Loucy (cell line): ENCODE measurements around the gene ARSK.

ENCODE experiments used
- H2AFZ ChIP-seq: fragments of 200-600 bp; sonication (generic); 2 replicates; pipeline ENCODE4 v1.6.0; 2016; ENCODE audit warnings: antibody characterized with exemption, mild to moderate bottlenecking, low read length, moderate library complexity
- H3F3A ChIP-seq: fragments of 200-600 bp; 2 replicates; pipeline ENCODE4 v1.6.0; 2016; ENCODE audit warnings: antibody characterized with exemption, low read depth, mild to moderate bottlenecking
- H3K27me3 ChIP-seq: fragments of 200-600 bp; sonication (generic); 2 replicates; pipeline ENCODE4 v1.6.1; 2014; ENCODE audit warnings: low read length, mild to moderate bottlenecking; ENCODE audit not compliant: insufficient read depth, poor library complexity, severe bottlenecking
- H3K36me3 ChIP-seq: fragments of 200-600 bp; sonication (generic); 2 replicates; pipeline ENCODE4 v1.6.1; 2016; ENCODE audit warnings: low read length; ENCODE audit not compliant: insufficient read depth
- H3K4me1 ChIP-seq: fragments of 200-600 bp; sonication (generic); 2 replicates; pipeline ENCODE4 v1.5.1; 2014; ENCODE audit warnings: low read length, mild to moderate bottlenecking; ENCODE audit not compliant: insufficient read depth, poor library complexity, severe bottlenecking
- H3K4me2 ChIP-seq: fragments of 200-600 bp; sonication (generic); 2 replicates; pipeline ENCODE4 v1.6.0; 2014; ENCODE audit warnings: antibody characterized with exemption, low read length, low read depth, mild to moderate bottlenecking; ENCODE audit not compliant: poor library complexity, severe bottlenecking
- H3K4me3 ChIP-seq: fragments of 200-600 bp; sonication (generic); 2 replicates; pipeline ENCODE4 v1.5.1; 2014; ENCODE audit warnings: low read length, mild to moderate bottlenecking, mixed read lengths; ENCODE audit not compliant: poor library complexity, severe bottlenecking
- H3K79me2 ChIP-seq: fragments of 200-600 bp; sonication (generic); 2 replicates; pipeline ENCODE4 v1.6.1; 2014; ENCODE audit warnings: low read length; ENCODE audit not compliant: insufficient read depth
- H3K9ac ChIP-seq: fragments of 200-600 bp; sonication (generic); 2 replicates; pipeline ENCODE4 v1.6.0; 2014; ENCODE audit warnings: mild to moderate bottlenecking, low read depth, low read length, moderate library complexity; ENCODE audit not compliant: poor library complexity, severe bottlenecking
- H3K9me2 ChIP-seq: fragments of 200-600 bp; sonication (generic); replicated peaks from 2 replicates; pipeline ENCODE4 v1.6.1; 2016; ENCODE audit warnings: low read depth, low read length, mixed read lengths
- H3K9me3 ChIP-seq: fragments of 200-600 bp; sonication (generic); 2 replicates; pipeline ENCODE4 v1.6.1; 2014; ENCODE audit warnings: mild to moderate bottlenecking, antibody characterized with exemption, low read length, low read depth; ENCODE audit not compliant: insufficient read depth
- H4K20me1 ChIP-seq: fragments of 200-600 bp; sonication (generic); 2 replicates; pipeline ENCODE4 v1.6.0; 2014; ENCODE audit warnings: antibody characterized with exemption, low read length, mild to moderate bottlenecking; ENCODE audit not compliant: insufficient read depth, poor library complexity, severe bottlenecking
- EZH2phosphoT487 ChIP-seq: fragments of 200-600 bp; IDR thresholded peaks from 2 replicates; pipeline ENCODE4 v1.6.1; 2018; ENCODE audit warnings: antibody characterized with exemption, mild to moderate bottlenecking, moderate library complexity, borderline replicate concordance
- TF ChIP-seq, protein P1 (sequence below): fragments of 200-600 bp; sonication (generic); conservative IDR thresholded peaks from 2 replicates; pipeline ENCODE4 v1.5.1; 2014; ENCODE audit warnings: mild to moderate bottlenecking, antibody characterized with exemption, low read length

The ARSK gene

DNA sequence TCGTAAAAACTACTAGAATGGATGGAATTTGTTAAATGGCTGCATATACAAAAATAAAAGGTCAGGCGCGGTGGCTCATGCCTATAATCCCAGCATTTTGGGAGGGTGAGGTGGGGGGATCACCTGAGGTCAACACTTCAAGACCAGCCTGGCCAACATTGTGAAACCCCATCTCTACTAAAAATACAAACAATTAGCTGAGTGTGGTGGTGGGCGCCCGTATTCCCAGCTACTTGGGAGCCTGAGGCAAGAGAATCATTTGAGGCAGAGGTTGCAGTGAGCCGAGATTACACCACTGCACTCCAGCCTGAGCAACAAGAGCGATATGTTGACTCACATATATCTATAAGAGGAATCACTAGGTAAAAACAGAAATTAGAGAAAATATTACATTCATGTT is 55.6 kb downstream of the ARSK start:
- no peak overlapping the region for H3K4me3 ChIP-seq
- no peaks in the 10 kb centered on the region for H3F3A ChIP-seq
- H3K9me2 ChIP-seq = no peaks in the 10 kb centered on the region
- peaks cover 5% of the 10 kb centered on the region for H3K4me1 ChIP-seq
- H2AFZ ChIP-seq = no peak overlapping the region
- H3K9me3 ChIP-seq = peaks cover 9% of the 10 kb centered on the region; the same call in 1 of the 2 replicates
- TF ChIP-seq EZH2phosphoT487 = no peak
- TF ChIP-seq, protein P1, sequence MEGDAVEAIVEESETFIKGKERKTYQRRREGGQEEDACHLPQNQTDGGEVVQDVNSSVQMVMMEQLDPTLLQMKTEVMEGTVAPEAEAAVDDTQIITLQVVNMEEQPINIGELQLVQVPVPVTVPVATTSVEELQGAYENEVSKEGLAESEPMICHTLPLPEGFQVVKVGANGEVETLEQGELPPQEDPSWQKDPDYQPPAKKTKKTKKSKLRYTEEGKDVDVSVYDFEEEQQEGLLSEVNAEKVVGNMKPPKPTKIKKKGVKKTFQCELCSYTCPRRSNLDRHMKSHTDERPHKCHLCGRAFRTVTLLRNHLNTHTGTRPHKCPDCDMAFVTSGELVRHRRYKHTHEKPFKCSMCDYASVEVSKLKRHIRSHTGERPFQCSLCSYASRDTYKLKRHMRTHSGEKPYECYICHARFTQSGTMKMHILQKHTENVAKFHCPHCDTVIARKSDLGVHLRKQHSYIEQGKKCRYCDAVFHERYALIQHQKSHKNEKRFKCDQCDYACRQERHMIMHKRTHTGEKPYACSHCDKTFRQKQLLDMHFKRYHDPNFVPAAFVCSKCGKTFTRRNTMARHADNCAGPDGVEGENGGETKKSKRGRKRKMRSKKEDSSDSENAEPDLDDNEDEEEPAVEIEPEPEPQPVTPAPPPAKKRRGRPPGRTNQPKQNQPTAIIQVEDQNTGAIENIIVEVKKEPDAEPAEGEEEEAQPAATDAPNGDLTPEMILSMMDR = no peak
- no peaks in the 10 kb centered on the region for H4K20me1 ChIP-seq
- H3K79me2 ChIP-seq = no peaks in the 10 kb centered on the region; the same call in 1 of the 2 replicates
- H3K9ac ChIP-seq = no peak overlapping the region
- H3K36me3 ChIP-seq = no peaks in the 10 kb centered on the region
- no peak overlapping the region for H3K4me2 ChIP-seq
- H3K27me3 ChIP-seq = no peaks in the 10 kb centered on the region

DNA sequence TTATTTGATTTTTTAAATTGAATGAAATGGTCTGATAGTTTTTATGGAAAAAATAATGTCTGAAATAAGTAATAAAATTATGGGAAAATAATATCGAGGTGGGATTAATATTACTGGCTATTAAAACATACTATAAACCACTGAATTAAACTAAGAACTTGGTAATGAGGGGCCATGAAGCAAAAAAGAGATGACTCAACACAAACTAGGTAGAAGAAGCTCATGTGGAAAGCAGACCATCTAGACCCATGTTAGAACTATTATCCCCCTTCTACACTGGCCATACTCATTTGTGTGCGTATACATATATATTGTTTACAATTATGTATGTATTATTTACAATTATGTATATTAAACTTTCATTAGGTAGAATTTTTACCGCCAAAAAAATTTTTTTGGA is 56.5 kb downstream of the ARSK start:
- no peak overlapping the region for H2AFZ ChIP-seq
- H3K79me2 ChIP-seq = peaks cover 3% of the 10 kb centered on the region
- no peaks in the 10 kb centered on the region for H3K36me3 ChIP-seq
- no peaks in the 10 kb centered on the region for H3K27me3 ChIP-seq
- peaks cover 7% of the 10 kb centered on the region for H3K4me1 ChIP-seq
- no peak overlapping the region for H3K9ac ChIP-seq
- H3K4me3 ChIP-seq = no peak overlapping the region
- no peak for TF ChIP-seq EZH2phosphoT487
- TF ChIP-seq, protein P1 = no peak
- H4K20me1 ChIP-seq = no peaks in the 10 kb centered on the region
- no peaks in the 10 kb centered on the region for H3K9me2 ChIP-seq
- H3K4me2 ChIP-seq = no peak overlapping the region
- peaks cover 9% of the 10 kb centered on the region; the same call in 1 of the 2 replicates for H3K9me3 ChIP-seq
- no peaks in the 10 kb centered on the region for H3F3A ChIP-seq

DNA sequence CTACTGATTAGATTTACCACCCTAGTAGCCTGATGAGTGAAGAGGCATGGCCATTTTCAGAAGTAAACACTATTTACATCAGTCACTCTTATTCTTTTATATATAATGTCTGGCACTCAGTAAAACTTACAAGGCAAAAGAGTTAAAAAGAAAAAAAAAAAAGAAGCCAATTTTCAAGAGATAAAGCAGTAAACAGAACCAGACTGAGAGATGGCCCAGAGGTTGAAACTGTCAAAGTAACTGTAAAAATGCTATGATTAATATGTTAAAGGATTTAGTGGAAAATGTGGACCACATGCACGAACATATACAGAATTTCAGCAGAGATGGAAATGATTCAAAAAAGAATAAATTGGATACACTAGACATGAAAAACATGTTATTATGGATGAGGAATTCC is 58.6 kb downstream of the ARSK start:
- no peaks in the 10 kb centered on the region for H3K27me3 ChIP-seq
- no peaks in the 10 kb centered on the region for H3F3A ChIP-seq
- no peaks in the 10 kb centered on the region for H4K20me1 ChIP-seq
- TF ChIP-seq EZH2phosphoT487 = no peak
- TF ChIP-seq, protein P1 = no peak
- H3K9ac ChIP-seq = no peak overlapping the region
- H3K9me3 ChIP-seq = peaks cover 9% of the 10 kb centered on the region; the same call in 1 of the 2 replicates
- H3K79me2 ChIP-seq = peaks cover 18% of the 10 kb centered on the region
- no peak overlapping the region for H3K4me3 ChIP-seq
- H3K4me1 ChIP-seq = peaks cover 22% of the 10 kb centered on the region
- H3K4me2 ChIP-seq = no peak overlapping the region
- H3K9me2 ChIP-seq = no peaks in the 10 kb centered on the region
- no peak overlapping the region for H2AFZ ChIP-seq
- H3K36me3 ChIP-seq = no peaks in the 10 kb centered on the region
